HG03196 (cell line): ENCODE data around the gene BBS2.

Experiments
- ATAC-seq: cut with Tn5 transposase; IDR thresholded peaks from one replicate; pipeline ENCODE4 v1.9.1; 2021; ENCODE audit not compliant: unreplicated experiment

Gene BBS2

DNA sequence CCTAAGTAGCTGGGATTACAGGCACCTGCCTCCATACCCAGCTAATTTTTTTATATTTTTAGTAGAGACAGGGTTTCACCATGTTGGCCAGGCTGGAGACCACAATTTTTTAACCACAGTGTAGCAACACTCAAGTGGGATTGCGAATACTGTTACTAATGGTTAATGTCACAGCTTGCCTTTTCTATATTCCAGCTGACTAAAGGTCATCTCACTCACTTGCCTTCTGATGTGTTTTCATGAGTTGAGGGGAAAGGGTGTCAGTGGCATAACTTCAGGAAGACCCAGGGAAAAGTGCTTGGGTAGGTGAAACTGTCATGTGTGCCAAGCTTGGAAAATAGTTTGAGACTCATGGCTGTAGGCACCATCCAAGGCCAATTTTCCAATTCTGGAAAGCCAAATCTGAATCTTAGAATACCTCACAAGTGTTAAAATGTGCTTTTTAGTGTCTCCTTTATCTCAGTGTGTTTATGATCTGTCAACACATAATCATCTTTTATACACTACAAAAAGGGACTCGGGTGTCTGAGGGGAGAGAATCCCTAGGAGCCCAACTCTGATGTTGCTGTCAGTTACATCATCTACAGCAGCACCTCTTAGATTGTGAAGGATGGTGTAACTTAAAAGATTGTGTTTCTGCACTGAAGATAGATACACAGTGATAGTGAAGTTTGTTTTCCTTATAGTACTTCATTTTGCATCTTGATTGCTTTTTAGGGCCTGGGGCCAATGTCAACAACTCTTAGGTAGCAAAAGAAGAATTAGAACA is 41.4 kb downstream of the BBS2 start:
- no peak for ATAC-seq

DNA sequence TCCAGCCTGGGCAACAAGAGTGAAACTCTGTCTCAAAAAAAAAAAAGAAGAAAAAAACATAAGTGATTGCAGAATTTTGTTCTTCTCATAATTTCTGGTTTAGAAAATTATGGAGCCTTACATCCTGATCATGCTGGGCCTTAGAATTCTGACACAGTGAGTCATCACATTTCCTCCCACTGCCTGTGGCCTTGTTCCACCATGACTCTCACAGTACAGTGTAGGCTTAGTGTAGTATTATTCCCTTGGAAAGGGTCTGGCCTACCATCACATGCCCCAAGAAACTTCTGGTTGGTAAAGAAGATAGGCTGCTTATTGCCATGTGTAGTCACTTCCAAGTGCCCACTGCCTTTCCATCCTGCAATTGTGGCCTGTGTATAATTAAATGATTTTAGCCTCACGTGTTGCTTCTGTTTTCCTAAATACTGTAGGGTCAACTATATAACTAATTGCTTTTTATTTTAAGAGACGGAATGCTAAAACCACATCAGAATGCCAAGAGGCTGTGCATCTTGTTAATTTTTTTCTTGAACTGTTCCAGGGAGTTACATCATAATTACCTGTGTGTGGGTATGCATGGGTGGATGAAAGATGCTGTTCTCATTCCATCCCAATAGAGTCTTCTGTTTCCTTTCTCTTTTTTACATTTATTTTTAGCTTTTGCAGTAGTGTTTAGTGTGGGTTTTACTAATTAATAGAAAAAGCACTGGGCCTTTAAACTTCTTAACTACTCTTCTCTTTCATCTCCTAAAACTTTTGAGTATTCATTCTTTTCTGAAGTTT is 42.5 kb downstream of the BBS2 start:
- no peak for ATAC-seq

DNA sequence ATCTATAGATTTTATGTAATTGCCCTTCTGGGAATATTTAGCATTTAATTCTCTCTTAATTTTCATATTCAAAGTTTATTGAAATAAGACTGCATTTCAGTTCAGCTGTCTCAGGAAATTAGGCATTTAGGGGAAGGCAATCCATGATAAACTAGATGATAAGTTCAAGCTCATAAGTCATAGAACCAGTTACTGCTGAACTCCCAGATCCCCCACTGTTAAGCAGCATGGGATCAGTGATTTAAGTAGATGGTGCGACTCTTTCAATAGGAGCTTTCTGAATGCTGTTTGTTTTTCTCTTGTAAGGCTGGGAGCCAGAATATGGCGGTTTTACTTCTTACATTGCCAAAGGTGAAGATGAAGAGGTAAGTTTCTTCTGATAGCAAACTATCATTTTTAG is 44.6 kb downstream of the BBS2 start:
- ATAC-seq = no peak

GRCh38 chr16:56470666-56471065 is 49.2 kb downstream of the BBS2 start:
- no peak for ATAC-seq

- ATAC-seq = no peak
These were observed 49.6 kb downstream of the BBS2 start for GRCh38 chr16:56470232-56470631.

- ATAC-seq = no peak
These were observed 50.1 kb downstream of the BBS2 start for GRCh38 chr16:56469748-56470147.

GRCh38 chr16:56468800-56469199 is 51.0 kb downstream of the BBS2 start:
- ATAC-seq = no peak

DNA sequence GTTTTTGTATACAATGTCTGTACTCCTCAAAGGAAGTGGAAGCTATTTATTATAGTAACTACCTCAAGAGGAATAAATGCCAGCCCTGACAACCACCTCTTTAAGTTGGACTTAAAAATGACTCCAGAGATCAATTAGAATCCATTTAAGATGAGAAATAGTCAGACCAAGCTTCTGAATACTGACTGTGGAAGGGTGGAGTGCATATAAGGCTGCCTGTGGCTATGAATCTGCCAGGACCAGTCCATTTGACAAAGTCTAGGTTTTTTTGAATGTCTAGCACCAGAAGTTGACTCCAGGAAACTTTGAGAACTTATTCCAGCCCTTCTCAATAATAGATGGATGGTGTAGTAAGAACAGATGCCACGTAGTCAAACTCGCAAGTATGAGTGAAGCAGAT is 53.5 kb downstream of the BBS2 start:
- no peak for ATAC-seq

- ATAC-seq = no peak
These were observed 56.7 kb downstream of the BBS2 start for GRCh38 chr16:56463153-56463552.

DNA sequence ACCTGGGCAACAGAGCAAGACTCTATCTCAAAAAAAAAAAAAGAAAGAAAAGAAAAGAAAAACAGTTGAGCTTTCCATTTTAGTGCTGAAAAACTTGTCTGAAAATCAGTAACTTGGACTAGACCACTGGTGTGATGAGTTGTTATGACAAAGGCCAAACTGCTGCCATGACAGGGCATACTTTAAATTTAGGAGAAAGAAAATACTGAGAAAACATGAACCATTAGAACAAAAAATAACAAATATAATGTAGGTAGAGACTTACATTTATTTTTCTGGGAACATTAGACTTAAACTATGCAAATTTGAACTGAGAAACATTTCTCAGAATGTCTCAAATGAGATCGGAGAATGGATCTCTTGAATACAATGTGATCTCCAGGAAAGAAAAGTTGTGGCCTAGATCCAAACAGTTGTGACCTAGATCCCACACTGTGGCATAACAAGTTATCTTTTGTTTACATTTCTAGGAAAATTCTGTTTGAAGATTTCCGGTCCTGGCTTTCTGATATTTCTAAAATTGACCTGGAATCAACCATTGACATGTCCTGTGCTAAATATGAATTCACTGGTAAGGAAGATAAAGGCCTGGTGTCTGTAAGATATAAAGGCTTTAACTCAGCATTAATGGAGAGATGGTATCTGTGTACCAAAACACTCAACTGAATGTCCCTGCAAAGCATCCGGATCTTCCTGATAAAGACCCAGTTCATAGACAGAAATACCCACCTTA is 57.6 kb downstream of the BBS2 start:
- ATAC-seq = no peak

GRCh38 chr16:56460101-56460500 is 59.7 kb downstream of the BBS2 start:
- ATAC-seq = no peak

DNA sequence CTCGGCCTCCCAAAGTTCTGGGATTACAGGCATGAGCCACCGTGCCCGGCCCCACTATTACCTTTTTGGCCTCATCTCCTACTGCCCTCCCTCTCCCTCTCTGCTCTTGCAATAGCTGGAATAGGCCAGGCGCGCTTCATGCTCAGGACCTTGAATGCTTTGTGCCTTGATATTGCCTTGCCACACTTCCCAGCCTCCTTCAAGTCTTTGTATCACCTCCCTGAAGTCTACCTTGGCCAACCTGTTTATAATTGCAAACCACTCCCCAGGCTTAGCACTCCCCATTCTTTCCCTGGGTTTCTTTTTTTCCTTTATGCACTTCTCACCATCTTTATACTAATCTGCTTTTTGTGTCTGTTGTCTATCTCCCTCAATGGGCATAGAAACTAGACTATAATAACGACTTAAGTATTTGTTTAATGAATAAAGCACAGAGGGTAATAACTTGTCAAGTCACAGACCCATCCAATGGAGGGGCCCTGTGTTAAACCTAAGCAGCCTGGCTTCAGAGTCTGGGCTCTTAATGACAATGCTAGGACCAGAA is 61.8 kb downstream of the BBS2 start:
- no peak for ATAC-seq

DNA sequence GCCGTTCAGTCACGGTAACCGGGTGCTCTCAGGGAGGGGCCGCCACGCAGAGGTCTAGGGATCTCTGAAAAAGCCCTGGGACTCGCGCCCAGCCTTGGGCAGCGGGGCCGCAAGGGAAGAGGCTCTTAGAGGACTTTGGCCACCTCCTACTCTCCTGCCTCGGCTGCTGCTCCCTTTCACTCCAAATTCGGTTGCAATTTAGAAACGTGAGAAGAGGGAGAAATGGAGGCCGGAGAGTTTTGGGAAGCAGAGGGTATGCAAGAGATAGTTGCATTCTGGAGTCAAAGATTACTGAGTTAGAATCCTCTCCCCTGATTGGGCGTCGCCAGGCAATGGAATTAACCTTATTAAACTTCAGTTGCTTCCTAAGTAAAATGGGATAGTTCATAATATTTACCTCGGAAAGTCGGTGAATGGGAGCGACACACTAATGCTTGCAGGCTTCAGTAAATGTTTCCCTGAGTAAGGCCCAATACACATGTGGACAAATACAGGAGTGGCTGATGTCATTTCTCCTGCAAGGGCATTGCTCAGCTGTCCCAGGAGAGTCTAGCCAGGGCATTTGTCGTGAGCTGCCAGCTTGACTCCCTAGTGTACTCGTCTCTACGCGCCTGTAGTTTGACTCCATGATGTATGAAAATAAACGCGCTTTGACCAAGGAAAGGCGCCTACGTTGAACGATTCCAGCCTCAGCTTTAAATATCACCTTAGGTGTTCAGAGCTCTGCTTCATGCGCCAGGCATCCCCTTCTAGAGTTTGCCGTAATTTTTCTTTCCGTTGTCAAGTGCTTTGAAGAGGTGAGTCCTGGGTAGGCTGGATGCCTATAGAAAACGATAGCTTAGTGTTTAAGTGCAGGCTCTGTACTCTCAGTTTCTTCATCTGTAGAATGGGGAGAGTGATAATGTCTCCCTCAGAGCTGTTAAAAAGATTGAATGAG is 67.8 kb downstream of the BBS2 start:
- peak; percentile 37 for ATAC-seq

GRCh38 chr16:56450986-56451752 is 68.7 kb downstream of the BBS2 start, which contains the start of the genes NUDT21 and OGFOD1:
Gene NUDT21 (minus strand): TSS chr16:56451332. CDS start chr16:56451202, 130 bp downstream.
Gene OGFOD1 (plus strand): TSS chr16:56451554. CDS start chr16:56451613, 59 bp downstream.
- peak; percentile 98 for ATAC-seq

GRCh38 chr16:56450275-56450985 is 69.4 kb downstream of the BBS2 start:
- peak; percentile 26 for ATAC-seq

DNA sequence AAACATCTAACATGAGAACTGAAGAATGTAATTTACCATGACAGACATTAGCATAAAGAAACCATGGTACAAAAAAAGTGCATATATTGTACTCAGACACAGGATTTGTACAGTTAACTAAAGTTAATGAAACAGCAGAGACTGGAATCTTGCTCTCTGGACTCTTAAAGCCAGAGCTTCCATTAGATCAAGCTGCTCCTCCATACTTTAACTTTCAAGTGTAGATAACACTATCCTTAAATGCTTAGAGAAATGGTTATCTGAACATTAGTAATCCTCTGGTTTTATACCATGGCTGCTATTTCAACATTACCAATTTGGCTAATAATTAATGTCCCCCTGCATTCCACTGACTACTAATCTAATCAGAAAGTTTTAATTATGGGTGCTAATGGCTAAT is 71.8 kb downstream of the BBS2 start:
- ATAC-seq = no peak

DNA sequence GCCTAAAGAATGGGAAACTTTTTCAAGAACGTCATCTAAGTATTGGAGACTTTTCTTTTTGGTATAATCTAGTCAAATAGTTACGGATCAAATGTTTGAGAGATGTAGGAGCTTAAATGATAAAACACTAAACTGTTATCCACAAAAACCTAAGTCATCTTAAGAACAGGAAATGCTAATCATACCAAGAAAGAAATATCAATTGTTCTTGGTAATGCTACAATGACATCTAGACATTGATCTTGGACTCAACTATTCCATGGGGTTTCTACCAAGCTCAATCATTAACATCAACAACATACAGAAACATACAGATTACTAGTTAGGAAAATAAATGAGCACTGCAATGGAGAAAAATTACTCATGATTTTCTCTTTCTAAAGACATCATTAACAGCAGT is 72.5 kb downstream of the BBS2 start:
- no peak for ATAC-seq

DNA sequence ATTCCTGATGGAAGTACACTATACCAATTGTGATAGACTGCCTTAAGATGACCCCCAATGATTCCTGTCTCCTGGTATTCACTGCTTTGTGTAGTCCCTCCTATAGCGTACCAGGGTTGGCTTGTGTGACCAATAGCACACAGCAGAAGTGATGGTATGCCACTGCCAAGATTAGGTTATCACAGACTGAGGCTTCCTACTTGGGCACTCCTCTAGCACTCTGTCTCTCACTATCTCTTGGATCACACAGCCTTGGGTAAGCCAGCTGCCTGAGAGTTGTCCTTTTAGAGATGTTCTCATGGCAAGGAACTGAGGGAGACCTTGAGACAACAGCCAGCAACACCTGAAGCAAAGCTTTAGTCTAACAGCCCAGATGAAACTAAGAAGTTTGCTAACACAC is 81.8 kb downstream of the BBS2 start:
- ATAC-seq = no peak

GRCh38 chr16:56436258-56436657 is 83.6 kb downstream of the BBS2 start:
- ATAC-seq = no peak
